Activated CD8-positive, alpha-beta T cell treated with anti-CD3 and anti-CD28 coated beads for 36 hours (primary cell): ENCODE data around the gene IGSF3. TPM values are rescaled to one million over a fixed set of nuclear protein-coding genes. Genes with fewer than 3 reads are reported as not detected.
"Not testable (repeated sequence)": the region's sequence is repeated elsewhere in the genome, so short reads cannot be mapped to it uniquely, and the experiment has no call there.

Experiments
- ATAC-seq: fragments of 200-7000 bp; cut with Tn5 transposase; one replicate; pipeline ENCODE4 v1.10.0; 2021; ENCODE audit warnings: mild to moderate bottlenecking, moderate library complexity
- CTCF ChIA-PET: fragments of 350-600 bp; sonication (Branson Sonifier 250); formaldehyde crosslinking; loops from one replicate; lab custom pipeline; 2021; ENCODE audit warnings: antibody characterized with exemption; lab: Charles Lee
- POLR2A ChIA-PET: fragments of 350-600 bp; sonication (Branson Sonifier 250); formaldehyde crosslinking; loops from one replicate; lab custom pipeline; 2021; ENCODE audit warnings: antibody characterized with exemption; lab: Charles Lee
- DNase-seq: peaks from one replicate; pipeline ENCODE4 v3.0.0-alpha.2; 2020
- H3K27ac Mint-ChIP-seq: one replicate; pipeline ENCODE4 v1.8.0; 2021; ENCODE audit warnings: mild to moderate bottlenecking, mixed read lengths
- H3K27me3 Mint-ChIP-seq: one replicate; pipeline ENCODE4 v1.8.0; 2021; ENCODE audit warnings: mixed read lengths
- H3K36me3 Mint-ChIP-seq: one replicate; pipeline ENCODE4 v1.8.0; 2021; ENCODE audit warnings: low read depth, mixed read lengths
- H3K4me1 Mint-ChIP-seq: one replicate; pipeline ENCODE4 v1.8.0; 2021; ENCODE audit warnings: low read depth, mixed read lengths
- H3K4me3 Mint-ChIP-seq: one replicate; pipeline ENCODE4 v1.8.0; 2021; ENCODE audit warnings: mild to moderate bottlenecking, moderate library complexity, mixed read lengths
- H3K9me3 Mint-ChIP-seq: one replicate; pipeline ENCODE4 v1.8.0; 2021; ENCODE audit warnings: mixed read lengths
- intact Hi-C: fragments of 100-400 bp; cut with micrococcal nuclease; formaldehyde crosslinking; loops from one replicate; pipeline ENCODE4 v1.10.0; 2022
- total RNA-seq, 2 experiments: library from RNA; stranded (reverse); gene quantifications; one replicate each; pipeline ENCODE4 v1.2.3, GENCODE V29; 2021

IGSF3 gene
- total RNA-seq, 2 experiments from 2014 or later: 0.54 to 0.72 TPM

DNA sequence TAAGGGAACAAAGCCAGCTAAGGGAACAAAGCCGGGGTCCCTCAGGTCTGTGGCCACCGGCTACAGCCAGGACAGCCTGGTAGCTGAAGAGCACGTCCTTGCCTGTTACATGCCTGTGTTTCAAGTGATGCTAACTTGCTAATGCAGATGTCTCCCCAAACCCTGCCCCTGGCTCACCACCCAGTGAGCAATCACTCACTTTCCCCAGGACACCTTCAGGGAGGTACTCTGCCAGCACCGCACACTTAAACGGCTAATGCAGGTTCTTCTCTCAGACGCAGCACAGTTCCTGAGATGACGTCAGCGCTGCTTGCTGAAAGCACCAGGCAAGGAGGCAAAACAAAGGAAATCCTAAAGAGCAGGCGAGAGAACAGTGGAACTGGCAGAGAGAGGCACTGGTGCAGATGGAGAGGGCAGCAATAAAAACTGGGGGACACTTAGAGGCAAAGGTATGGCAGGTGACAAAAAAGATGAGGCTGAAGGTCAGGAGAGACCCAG is 20.8 kb downstream of the IGSF3 start:
- not testable (repeated sequence) for ATAC-seq

DNA sequence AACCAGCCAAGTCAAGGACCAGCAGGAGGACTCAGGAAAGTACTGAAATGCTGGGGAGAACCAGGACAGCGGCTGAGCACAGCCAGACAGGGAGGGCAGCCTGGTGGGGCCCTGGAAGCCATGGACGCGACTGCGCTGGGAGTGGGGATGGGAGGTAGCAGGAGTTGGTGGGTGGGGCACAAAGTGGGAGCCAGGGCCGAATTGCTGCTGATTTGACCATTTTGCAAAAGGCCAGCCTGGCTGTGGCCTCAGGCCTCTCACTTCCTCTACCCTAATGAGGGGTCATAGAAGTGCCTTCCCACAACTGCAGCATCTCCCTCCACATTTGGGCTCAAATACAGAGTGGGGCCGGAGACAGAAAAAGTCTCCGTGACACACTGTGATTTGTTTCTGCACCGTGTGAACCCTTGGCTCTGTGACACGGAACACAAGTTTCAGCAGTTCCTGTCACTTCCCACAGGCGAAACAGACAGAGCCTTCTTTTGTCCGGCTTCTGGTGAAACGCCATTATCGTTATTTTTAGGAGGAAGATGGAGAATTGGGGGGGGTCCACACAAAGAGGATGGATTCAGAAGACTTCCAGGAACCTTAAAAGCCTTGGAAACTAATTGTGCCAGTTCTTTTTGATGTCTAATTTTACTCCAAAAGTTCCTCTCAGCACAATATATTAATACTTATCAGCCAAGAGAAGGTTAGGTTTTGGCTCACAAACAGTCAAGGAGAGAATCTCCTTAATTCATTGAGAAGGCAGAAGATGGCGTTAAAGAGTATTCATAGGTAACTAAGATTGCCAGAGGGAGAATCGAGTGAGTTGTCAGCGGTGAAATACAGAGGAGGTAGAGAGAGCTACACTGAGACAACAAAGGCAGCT is 21.5 kb downstream of the IGSF3 start:
- H3K4me3 Mint-ChIP-seq, H3K9me3 Mint-ChIP-seq, CTCF ChIA-PET, H3K36me3 Mint-ChIP-seq, H3K4me1 Mint-ChIP-seq, H3K27ac Mint-ChIP-seq, DNase-seq, POLR2A ChIA-PET, ATAC-seq, intact Hi-C loops: not testable (repeated sequence)
- H3K27me3 Mint-ChIP-seq: peaks cover 15% of the 10 kb centered on the region

More for the DNA sequence above, 20.8 kb downstream of the IGSF3 start:
- DNase-seq: peak; percentile 37
- POLR2A ChIA-PET, H3K36me3 Mint-ChIP-seq, H3K4me3 Mint-ChIP-seq, H3K9me3 Mint-ChIP-seq, CTCF ChIA-PET, intact Hi-C loops, H3K27ac Mint-ChIP-seq, H3K4me1 Mint-ChIP-seq: not testable (repeated sequence)
- peaks cover 15% of the 10 kb centered on the region for H3K27me3 Mint-ChIP-seq

DNA sequence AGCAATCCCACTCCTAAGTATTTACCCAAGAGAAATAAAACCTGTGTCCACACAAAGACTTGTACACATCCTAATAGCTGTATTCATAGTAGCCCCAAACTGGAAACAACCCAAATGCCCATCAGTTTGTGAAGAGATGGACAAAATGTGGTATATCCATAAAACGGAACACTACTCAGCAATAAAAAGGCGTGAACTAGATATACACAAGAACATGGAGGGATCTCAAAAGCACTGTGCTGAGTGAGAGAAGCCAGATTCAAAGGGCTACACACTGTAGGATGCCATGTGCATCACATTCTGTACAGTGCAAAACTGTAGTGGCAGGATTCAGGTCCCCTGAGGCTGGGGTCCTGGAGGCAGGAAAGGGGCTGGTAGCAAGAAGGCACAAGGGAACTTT is 22.5 kb downstream of the IGSF3 start:
- CTCF ChIA-PET: not testable (repeated sequence)

DNA sequence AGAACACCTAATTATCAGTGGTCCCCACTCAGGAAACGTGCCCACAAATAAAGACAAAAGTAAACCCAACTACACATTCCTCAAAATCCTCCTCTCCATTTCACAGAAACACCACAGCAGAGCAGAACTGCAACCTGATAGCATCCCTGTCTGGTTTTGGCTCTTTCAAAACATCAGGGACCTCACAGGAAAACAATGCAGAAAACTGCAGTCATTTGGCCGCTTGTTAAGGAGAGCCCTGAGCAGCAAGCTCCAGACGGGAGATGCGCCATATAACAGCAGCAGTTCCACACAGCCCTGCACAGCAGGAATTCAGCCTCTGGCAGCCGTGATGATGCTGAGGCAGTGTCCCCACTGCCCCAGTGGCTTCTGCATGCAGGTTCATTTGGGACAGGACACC is 23.4 kb downstream of the IGSF3 start:
- intact Hi-C loops, H3K9me3 Mint-ChIP-seq, CTCF ChIA-PET, H3K27me3 Mint-ChIP-seq, H3K27ac Mint-ChIP-seq, ATAC-seq, H3K36me3 Mint-ChIP-seq, H3K4me1 Mint-ChIP-seq, H3K4me3 Mint-ChIP-seq, POLR2A ChIA-PET, DNase-seq: not testable (repeated sequence)

More for the DNA sequence above, 22.5 kb downstream of the IGSF3 start:
- POLR2A ChIA-PET, intact Hi-C loops, H3K4me3 Mint-ChIP-seq, DNase-seq, H3K27ac Mint-ChIP-seq, H3K4me1 Mint-ChIP-seq, H3K36me3 Mint-ChIP-seq, H3K9me3 Mint-ChIP-seq, ATAC-seq: not testable (repeated sequence)
- peaks cover 15% of the 10 kb centered on the region for H3K27me3 Mint-ChIP-seq

DNA sequence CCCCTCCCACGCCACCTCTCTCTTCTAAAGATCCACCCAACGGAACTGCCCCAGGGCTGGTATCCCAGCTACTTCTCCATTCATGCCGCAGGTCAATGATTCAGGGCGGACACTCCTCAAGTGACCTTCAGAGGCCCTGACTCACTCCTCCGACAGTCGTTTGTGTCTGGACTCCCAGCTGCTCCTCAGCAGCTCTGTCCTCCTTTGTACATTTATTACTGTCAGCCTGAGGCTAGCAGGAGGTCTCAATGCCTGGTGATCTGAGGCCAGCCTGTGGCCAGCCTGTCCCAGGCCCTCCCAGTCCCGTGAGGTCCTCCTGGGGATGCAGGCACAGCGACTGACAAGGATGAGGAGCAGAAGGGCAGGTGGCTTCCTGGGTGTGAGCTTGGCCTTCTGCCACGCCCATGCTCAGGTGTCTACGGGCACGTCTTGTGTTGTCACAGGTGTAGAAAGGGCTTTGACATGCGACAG is 24.2 kb downstream of the IGSF3 start:
- H3K27ac Mint-ChIP-seq, CTCF ChIA-PET, H3K36me3 Mint-ChIP-seq, ATAC-seq, H3K27me3 Mint-ChIP-seq, H3K4me1 Mint-ChIP-seq, H3K4me3 Mint-ChIP-seq, POLR2A ChIA-PET, DNase-seq, H3K9me3 Mint-ChIP-seq, intact Hi-C loops: not testable (repeated sequence)

DNA sequence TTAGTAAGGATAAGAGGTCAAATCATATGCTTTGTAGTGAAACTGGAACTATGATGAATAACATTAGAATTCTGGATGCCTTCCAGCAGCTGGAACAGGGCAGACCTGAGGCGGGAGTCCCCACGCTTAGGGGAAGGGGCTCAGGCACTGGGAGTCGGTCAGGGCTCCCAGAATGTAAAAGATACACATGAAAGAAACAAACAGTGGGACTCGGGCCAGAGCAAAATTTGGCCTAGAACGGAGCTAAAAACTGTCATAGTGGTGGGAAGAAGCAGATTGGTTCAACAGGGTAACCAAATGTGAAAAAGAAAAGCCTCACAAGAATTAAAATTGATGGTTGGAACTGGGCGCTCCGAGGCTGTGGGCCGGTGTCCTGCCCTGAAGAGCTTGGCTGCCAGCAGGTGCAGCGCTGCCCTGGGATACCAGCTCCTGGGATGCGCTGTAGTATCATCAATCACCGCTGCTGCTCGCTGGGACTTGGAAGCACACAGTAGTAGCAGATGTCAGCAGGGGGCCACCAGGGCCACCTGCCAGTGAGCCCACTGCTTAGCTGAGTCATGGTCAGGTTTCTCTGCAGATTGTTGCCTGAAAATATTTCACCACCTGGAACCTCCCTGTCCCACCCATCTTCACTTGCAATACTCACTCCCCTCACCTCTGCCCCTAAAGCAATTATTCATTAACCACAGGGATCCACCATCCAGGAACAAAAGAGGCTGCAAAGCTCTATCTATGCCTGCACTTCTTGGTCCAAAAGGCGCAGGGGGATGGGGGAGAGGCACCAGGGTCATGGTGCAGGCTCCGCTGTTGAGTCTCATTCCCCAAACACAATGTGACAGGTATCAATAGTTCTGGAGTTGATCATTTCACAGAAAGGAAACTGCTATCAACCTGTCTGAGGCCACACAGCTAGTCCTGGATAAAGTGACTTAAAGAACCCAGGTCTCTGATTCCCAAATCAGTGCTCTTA is 24.9 kb downstream of the IGSF3 start:
- H3K4me3 Mint-ChIP-seq, POLR2A ChIA-PET, intact Hi-C loops, H3K9me3 Mint-ChIP-seq, CTCF ChIA-PET, H3K36me3 Mint-ChIP-seq, ATAC-seq, H3K27me3 Mint-ChIP-seq, H3K27ac Mint-ChIP-seq, DNase-seq: not testable (repeated sequence)
- peaks cover 10% of the 10 kb centered on the region for H3K4me1 Mint-ChIP-seq

DNA sequence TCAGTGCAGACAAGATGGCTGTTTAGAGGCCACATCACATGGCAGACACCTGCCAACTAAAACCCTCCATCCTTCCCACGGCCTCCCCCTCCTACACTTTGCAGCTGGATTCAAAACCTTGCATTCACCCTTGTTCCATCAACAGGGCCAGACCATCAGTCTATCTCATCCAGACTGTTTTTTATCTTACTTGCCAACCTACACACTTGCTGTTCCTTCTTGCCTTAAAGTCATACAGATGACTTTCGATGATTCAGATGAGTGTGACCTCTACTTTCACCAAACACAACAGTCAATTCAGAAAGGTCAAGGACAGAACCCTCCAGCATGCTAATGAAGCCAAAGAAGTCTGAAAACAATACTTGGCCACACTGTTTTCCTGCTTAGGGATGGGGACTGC is 29.9 kb downstream of the IGSF3 start:
- H3K36me3 Mint-ChIP-seq, ATAC-seq, intact Hi-C loops, H3K27ac Mint-ChIP-seq, H3K4me1 Mint-ChIP-seq, H3K4me3 Mint-ChIP-seq, H3K9me3 Mint-ChIP-seq, H3K27me3 Mint-ChIP-seq, CTCF ChIA-PET: not testable (repeated sequence)
- peak; percentile 32 for DNase-seq
- POLR2A ChIA-PET: interaction anchor here (0.6 kb wide), 1 partner anchor 298 kb away, joined by 3 read pairs; no protein-coding TSS in a partner anchor

DNA sequence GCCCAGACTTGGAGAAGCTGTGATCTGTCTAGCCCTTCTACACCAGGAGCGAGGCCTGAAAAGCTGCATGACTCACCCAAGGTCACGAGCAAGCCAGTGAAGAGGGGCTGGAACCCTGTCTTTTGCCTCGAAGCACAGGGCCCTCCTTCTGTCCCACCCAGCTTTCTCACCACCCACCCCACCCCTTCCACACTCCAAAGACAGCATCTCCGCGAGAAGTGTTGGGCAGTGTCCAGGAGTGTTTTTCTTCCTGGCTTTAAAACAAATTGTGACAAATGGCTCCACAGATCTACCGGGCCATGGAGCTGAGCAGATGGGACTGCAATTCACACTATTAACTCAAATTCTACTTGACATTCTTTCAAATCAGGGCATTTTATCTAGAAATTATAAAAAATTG is 30.9 kb downstream of the IGSF3 start:
- intact Hi-C loops, H3K4me1 Mint-ChIP-seq, ATAC-seq, POLR2A ChIA-PET, DNase-seq, H3K9me3 Mint-ChIP-seq, H3K27ac Mint-ChIP-seq, H3K36me3 Mint-ChIP-seq, H3K4me3 Mint-ChIP-seq, H3K27me3 Mint-ChIP-seq, CTCF ChIA-PET: not testable (repeated sequence)

DNA sequence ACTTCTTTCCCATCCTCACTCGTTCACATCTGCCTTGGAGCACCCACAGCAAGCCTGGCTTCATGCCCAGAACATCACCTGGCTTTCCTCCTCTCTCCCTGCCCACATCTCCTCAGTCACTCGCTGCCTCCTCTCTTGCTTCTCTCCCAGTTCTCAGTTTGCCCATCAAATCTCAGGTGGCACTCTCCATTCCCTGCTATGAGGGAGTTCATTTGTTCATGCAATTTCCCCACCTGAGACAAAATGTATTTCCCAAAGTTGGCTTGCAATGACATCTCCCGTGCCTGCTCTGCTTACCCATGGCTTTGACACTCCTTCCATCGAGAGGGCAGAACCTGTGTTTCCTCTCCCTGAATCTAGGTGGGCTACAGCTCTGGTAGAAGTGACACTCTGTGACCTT is 33.1 kb downstream of the IGSF3 start:
- intact Hi-C loops, H3K27me3 Mint-ChIP-seq, ATAC-seq, CTCF ChIA-PET, H3K4me1 Mint-ChIP-seq, H3K36me3 Mint-ChIP-seq, H3K9me3 Mint-ChIP-seq, H3K4me3 Mint-ChIP-seq, DNase-seq, H3K27ac Mint-ChIP-seq: not testable (repeated sequence)
- POLR2A ChIA-PET: interaction anchor here (0.6 kb wide), 1 partner anchor 409 kb away, joined by 3 read pairs; no protein-coding TSS in a partner anchor

DNA sequence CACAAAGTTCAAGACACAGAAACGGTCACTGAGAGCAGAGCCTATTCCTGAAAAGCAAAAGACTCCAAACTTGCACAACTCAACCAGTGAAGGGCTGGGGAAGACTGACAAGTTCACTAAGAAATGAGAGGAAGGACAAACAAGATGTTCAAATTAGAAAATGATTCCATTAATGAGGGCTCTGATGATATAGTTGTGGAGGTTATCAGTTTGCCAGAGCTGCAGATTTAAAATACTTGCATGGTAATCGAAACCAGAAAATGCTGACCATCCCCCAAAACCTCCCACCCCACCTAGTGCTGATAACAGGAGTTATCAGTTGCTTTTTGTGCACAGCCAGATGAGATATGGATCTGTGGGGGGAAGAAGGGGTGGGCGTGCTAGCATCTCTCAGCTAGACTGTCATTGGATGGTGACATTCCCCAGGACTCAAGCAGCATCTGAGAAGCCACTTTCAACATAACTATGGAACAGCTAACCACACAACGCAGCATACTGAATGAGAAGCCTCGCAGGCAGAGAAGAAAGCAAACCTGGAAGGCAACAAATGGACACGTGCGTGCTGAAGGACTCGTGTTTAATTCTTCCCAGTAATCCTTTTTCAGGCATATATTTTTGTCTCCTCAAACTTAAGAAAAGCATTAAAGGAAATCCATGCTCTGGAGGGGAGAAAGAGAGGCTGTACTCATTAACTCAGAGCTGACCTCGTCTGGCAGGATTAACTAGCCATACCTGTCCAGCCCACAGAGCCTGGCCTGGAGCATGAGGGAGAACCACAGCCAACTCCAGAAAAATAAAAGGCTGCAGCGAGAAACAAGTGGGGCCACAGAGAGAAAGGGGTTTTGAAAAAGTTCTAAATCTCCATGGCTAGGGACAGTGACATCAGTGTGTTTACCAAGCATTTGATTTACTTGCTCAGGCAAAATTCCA is 35.3 kb downstream of the IGSF3 start:
- H3K36me3 Mint-ChIP-seq, H3K27ac Mint-ChIP-seq, ATAC-seq, H3K9me3 Mint-ChIP-seq, intact Hi-C loops, POLR2A ChIA-PET, DNase-seq, H3K4me3 Mint-ChIP-seq, H3K27me3 Mint-ChIP-seq: not testable (repeated sequence)
- CTCF ChIA-PET: interaction anchor here (1.4 kb wide), 1 partner anchor 58 kb away, joined by 3 read pairs; no protein-coding TSS in a partner anchor
- H3K4me1 Mint-ChIP-seq: peaks cover 18% of the 10 kb centered on the region
